GM13977 (cell line): ENCODE measurements around the gene VAPB.
"Not testable (repeated sequence)": the region's sequence is repeated elsewhere in the genome, so short reads cannot be mapped to it uniquely, and the experiment has no call there.

Experiments used
- DNase-seq: peaks from one replicate; pipeline ENCODE4 v3.0.0; 2012; ENCODE audit warnings: low spot score
- CTCF ChIP-seq: IDR thresholded peaks from 2 replicates; pipeline ENCODE4 v1.5.1; 2012; ENCODE audit warnings: mild to moderate bottlenecking, control low read depth; ENCODE audit not compliant: insufficient read depth; ENCODE audit errors: extremely low read depth, missing control alignments
- in situ Hi-C: fragments of 300-500 bp; cut with MboI; formaldehyde crosslinking; loops from one replicate; pipeline ENCODE4 v1.12.0; 2022; ENCODE audit warnings: low sequenced_read_pairs, low pct_unique_long_range_greater_than_20kb, mixed read lengths, inconsistent platforms; ENCODE audit not compliant: unreplicated experiment

Gene VAPB

GRCh38 chr20:58424218-58424969, 35.4 kb downstream of the VAPB start:
- in situ Hi-C loops, result no loop called here
- DNase-seq, result no peak
- no peak for TF ChIP-seq CTCF

DNA sequence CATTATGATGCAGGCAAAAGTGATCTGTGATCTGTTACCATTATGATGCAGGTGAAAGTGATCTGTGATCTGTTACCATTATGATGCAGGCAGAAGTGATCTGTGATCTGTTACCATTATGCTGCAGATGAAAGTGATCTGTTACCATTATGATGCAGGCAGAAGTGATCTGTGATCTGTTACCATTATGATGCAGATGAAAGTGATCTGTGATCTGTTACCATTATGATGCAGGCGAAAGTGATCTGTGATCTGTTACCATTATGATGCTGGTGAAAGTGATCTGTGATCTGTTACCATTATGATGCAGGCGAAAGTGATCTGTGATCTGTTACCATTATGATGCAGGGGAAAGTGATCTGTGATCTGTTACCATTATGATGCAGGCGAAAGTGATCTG, 38.5 kb downstream of the VAPB start:
- DNase-seq, in situ Hi-C loops: not testable (repeated sequence)

- in situ Hi-C loops, result no loop called here
- no peak for TF ChIP-seq CTCF
- DNase-seq, result no peak
Observed at GRCh38 chr20:58428364-58428763, 39.3 kb downstream of the VAPB start.

GRCh38 chr20:58429303-58429702, 40.3 kb downstream of the VAPB start:
- TF ChIP-seq CTCF, result no peak
- in situ Hi-C loops, result no loop called here
- no peak for DNase-seq

DNA sequence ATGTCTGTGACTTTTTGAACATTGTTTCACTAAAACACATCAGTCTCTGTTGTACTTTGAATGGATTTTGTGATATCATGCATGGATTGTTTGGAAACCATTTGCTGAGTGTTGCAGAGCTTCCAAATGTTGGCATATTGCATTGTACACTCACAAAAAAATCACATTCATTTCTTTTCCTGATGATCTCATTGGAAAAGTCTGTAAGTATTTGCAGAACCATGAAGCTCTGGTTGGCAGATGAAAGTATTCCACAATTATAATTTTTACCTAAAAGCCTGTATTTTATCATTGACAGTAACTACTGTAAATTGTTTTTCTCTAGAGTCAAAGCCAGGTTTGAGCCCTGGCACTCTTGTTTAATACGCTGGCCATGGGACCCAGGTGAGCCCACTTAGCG, 42.1 kb downstream of the VAPB start:
- no peak for TF ChIP-seq CTCF
- DNase-seq, result no peak
- in situ Hi-C loops, result no loop called here

- no peak for TF ChIP-seq CTCF
- no peak for DNase-seq
- in situ Hi-C loops, result no loop called here
Observed at GRCh38 chr20:58432186-58432954, 43.3 kb downstream of the VAPB start.

DNA sequence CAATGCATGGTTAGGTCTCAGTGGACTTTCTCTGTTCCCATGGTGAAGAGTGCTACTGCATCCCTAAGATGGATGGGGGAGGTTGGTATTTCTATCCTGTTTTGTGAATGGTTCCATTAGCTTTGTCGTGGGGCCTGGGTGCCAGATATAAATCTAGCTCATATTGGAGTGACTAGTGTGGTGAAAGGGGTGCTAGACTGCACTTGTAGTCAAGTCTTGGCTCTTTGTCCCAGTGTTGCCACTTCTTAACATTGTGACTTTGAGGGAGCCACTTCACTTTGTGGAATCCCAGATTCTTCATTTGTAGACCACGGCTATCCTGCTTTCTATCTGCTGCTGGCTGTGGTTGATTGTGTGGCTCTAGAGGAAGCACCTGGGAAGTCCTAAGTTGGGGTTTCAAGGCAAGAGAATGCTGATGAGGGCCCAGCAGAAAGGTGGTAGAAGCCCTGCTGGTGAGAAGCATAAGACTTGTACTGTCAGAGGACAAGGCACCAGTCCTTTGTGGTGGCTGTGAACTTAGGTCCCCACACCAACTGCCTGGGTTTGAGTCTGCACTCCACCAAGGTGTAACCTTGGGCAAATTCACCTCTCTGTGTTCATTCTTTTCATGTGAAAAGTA, 44.1 kb downstream of the VAPB start:
- in situ Hi-C loops, result no loop called here
- no peak for DNase-seq
- no peak for TF ChIP-seq CTCF
